GM19328 (cell line): ENCODE data around the gene PREX1.
"Not testable (repeated sequence)": the region's sequence is repeated elsewhere in the genome, so short reads cannot be mapped to it uniquely, and the experiment has no call there.

Source experiments
- ATAC-seq: cut with Tn5 transposase; IDR thresholded peaks from one replicate; pipeline ENCODE4 v1.9.1; 2021; ENCODE audit warnings: mild to moderate bottlenecking, moderate library complexity; ENCODE audit not compliant: unreplicated experiment

Gene PREX1

DNA sequence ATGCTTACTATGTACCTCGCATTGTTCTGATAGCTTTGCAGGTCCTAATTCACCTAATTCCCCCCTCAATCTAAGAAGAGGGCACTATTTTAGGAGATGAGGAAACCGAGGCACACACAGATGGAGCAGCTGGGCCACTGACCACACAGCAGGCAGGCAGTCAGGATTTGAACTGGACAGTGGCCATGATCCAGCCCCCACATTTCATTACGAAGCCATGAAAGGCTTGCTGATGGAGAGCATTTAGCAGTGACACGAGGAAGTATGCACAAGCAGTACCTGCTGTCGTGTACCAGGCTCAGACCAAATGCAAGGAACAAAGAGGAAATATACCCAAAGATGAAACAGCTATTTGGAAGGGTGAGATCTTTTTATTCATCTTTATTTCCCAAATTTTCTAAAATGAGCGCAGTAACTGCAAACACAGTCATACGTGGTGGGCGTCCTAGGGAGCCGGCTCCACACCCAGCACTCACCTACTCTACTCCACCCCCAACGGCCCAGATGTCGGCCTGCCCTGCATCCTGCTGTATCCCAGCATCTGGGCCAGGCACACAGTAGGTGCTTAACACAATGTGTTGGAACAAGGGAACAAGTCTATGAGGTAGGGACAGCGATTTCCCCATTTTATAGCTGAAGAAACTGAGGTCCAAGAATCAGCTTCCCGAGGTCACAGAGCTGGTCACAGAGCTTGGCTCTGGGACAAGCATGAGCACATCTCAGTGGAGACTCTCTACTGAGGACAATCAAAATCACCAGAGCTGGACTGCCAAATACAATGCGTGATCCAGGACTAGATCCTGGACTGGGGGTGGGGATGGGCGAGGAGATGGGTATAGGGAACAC, 15.0 kb downstream of the PREX1 start:
- no peak for ATAC-seq

DNA sequence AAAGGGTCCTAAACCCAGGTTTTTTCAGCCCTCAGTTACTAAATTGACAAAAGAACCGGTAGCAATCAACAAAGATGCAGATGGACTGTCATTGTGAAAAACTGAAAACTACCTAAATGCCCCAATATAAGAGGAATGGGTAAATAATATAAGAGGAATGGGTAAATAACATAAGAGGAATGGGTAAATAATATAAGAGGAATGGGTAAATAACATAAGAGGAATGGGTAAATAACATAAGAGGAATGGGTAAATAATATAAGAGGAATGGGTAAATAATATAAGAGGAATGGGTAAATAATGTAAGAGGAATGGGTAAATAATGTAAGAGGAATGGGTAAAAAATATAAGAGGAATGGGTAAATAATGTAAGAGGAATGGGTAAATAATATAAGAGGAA, 15.7 kb downstream of the PREX1 start:
- ATAC-seq, result not testable (repeated sequence)

DNA sequence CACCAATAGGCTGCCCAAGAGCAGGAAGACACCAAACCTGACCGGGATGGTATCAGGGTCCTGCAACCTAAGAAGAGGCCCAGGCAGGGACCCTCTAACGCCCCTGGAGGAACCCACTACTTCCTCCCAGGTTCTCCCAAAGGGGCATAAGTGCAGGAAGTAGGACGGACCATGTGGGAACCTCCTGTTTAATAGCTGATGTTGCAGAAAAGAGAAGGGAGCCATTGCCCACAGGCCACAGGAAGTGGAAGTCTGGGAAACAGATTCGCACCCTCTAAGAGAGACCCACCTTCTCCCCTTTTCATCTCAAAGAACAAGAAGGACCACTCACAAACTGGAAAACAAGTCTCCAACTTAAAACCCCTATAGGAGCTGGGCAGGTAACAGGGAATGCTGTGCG, 18.1 kb downstream of the PREX1 start:
- ATAC-seq, result no peak

DNA sequence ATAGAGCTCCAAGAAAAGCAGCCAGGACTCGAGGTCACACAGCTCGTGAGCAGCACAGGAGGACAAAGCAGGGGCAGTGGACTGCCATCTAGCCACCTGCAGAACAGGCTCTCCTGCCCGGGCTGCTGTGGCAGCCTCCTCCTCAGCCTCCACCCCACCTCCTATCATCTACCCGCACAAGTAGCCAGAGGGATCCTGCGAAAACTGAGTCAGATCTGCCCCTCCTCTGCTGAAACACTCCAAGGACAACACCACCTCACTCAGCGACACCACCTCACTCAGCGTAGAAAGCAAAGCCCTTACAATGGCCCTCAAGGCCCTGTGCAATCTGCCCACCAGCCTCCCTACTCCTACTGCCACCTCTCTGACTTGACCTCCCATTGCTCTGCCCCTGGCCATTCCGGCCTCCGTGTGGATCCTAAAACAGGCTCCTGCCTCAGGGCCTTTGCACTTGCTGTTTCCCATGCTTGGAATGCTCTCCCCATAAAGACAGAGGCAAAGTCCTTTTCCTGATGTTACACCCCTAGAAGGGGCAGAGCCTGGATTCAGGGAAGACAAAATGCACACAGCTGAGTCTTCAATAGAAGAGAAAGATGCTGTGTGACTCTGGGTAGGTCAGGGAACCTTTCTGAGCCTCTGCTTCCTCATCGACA, 19.3 kb downstream of the PREX1 start:
- ATAC-seq, result no peak

DNA sequence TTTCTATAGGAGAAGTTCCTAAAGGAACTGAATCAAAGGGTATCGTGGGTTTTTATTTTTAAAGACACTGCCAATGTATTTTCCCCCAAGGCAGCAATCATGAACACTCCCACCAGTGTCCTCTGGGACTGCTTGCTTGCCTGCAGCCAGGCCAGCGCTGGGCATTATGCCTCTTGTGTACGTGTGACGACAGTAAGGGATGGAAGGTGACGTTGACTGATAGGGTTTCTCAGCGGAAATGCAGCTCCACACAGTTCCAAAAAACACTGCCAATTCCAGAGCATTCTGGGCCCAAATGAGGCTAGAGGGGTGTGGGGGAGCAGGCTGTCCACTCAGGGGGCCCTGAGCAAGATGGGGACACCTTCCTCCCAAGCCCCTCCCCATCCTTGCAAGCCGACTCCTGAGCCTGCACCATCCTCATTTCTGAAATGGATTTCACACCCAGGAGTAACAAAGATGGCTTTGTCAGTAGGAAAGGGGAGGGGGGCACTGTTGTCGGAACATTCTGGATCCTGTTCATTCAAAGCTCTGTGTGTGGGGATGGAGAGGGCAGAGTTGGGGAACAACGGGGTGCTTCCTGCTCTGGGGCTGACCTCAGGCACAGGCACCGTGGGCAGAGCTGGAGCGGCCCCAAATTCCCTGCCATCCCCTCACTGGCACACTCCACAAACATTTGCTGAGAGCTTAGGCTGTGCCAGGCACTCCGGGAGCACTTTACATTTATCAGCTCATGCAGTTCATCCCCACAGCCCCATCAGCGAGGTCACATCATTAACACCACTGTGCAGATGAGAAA, 20.0 kb downstream of the PREX1 start:
- no peak for ATAC-seq

DNA sequence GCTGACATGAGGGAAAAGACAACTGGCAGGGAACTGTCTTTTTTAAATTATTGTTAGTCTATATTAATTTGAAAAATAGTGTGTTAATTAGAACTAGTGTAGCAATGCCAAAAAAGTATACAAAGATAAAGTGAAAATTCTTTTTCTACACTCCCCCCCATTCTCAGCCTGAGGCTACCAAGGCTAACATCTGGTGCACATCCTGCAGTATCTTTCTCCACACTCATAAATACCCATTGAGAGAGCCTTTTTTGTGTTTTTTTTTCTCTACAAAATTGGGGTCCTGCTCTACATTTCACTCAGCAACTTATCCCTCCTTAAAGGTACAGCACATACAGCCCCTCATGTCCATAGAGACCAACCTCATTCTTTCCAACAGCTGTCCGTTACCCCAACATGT, 20.7 kb downstream of the PREX1 start:
- no peak for ATAC-seq

DNA sequence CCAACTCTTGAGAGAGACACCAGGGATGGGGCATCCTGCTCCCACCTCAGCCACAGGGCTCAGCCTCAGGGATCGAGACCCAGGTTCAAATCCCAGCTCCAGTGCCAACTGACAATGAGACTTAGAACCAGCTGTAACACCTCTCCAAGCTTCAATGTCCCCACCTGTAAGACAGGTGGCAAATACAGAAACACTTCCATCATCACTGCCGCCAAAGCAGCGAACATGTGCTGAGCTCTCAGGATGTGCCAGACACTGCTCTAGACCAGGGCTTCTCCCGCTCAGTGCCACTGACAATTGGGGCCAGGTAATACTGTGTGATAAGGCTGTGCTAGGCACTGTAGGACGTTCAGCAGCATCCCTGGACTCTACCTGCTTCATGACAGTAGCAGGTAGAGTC, 22.1 kb downstream of the PREX1 start:
- no peak for ATAC-seq

DNA sequence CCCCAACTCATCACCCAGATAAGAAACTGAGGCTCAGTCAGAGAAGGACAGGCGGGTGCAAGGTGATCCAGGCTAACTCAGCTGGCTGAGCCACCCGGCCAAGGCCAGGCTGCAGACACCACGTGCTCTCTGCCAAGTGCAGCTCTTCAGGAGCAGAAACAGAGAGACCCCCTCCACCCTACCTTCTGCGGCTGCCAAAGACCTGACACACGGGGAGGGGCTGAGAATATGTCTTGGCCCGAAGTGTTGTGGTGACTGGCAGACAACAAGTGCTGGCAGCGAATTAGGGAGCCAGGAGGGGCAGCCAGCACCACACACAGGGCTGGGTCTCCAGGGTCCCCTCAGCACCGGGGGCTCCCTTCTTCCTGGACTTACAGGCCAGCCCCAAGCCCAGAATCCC, 22.5 kb downstream of the PREX1 start:
- no peak for ATAC-seq

DNA sequence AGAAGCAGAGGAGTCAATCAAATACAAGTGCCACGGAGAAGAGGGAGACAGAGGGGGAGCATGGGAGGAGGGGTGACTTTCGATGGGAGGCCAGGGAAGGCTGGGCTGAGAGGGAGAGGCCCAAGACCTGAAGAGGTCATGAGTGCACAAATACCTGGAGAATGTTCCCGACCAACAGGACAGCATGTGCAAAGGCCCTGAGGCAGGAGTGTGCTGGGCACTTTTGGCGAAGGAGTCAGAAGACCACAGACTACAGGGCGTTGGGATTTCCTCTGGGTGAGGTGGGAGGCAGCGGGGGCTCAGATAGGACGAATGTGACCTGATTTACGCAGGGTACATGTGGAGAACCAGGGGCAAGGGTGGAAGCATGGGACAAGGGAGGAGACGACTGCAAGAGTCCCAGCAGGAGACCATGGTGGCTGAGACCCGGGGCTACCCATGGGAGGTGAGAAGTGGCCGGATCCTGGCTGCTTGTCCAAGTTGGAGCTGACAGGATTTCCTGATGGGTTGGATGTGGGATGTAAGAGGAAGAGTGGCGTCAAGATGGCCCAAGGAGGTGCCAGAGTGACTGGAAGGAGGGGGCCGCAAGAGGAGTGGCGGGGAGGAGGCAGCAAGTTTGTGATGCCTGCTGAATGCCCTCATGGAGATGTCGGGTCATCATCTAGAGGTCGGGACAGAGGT, 23.4 kb downstream of the PREX1 start:
- ATAC-seq, result no peak

DNA sequence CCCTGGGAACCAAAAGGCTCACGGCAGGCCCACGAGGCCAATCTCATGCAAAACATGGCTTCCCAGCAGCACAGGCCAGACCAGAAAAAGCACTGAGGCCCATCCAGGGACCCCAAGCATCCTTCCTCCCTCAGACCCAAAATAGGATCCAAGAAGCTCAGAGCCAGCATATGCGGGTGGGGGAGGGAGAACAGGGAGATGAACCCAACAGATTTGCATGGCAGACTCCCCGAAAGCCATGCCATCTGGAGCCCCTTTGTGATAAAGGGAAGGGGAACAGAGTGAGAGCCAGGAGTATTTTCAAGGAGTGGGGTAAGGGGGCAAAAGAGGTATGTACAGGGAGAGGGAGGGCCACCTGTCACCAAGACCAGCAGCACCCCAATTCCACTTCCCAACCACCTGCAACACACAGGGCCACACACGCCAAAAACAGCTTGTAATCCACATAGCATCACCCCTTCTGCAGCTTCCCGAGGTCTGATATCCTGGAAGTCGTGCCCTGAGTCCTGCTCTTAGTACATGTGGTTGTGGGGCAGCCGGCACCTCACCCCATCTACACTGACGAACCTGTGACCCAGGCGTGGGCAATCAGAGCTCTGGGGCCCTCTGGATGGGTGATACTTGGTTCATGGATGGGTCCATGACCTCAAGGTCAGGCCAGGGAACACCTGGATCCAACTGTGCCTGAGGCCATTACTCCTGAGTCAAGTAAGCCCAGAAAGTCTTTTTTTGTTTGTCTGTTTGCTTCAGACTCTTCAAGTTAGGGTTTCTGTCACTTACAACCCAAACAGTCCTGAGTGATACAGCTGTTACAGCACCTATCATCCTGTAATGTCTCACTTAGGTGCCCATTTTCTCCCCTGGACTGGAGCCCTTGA, 24.4 kb downstream of the PREX1 start:
- no peak for ATAC-seq

DNA sequence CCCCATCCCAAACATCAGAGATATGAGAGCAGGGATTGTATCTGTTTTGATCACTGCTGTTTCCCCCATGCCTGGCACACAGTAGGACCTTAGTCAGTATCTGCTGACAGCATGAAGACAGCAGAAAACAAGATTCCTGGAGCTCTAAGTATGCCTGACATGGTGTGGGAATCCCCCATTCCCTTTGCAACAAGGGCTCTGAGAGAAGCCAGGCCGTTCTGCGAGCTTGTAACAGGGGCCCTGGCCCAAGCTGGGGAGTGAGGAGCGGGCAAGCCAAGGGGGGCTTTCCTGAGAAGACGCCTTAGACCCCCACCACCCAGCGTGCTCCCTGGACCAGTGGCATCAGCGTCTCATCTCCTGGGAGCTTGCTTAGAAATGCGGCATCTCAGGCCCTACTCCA, 25.2 kb downstream of the PREX1 start:
- no peak for ATAC-seq

DNA sequence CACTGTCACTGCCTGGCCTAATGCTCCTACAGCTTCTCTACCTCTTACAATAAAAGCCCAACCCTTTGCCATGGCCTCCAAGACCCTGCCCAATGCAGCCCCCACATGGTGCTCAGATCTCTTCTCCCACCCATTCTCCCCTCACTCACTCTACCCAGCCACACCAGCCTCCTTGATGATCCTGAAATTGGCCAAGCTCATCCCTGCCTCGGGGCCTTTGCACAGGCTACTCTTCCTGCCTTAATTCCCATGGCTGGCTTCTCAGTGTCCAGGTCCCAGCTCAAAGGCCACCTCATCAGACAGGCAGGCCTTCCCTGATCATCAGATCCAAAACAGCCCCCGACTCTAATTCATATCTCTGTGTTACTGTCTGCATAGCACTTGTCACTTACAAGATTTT, 25.6 kb downstream of the PREX1 start:
- ATAC-seq, result no peak

DNA sequence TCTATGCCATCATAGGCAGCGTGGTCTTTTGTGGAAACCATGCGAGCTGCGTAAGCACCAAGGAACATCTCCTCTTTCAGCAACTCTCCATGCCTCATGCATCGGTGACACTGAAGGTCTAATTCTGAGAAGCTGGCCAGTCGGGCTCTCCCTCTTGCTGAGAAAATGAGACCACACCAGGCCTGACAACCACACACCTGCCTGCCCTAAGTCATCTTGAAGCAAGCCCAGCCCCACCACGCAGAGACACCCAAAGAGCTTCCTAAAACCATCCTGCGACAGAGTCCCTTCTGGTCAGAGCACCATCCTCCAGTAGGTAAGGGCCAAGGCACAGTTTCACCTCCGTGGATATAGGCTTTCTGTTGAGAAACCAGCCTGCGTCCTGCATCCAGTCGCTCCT, 26.6 kb downstream of the PREX1 start:
- no peak for ATAC-seq

DNA sequence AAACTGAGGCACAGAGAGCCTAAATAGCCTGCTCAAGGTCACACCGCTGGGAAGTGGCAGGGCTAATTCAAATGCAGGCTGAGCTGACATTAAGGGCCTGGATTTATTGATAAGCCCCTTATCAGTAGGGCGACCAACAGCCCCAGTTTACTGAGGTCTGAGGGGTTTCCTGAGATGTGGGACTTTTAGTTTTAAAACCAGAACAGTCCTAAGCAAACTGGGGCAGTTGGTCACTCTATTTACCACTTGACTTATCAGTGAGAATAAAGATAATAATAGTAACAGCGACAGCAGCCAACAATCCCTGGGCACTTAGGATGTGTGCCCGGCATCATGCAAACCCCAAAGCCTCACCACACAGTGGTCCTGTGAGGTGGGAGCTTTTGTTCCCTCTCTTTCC, 27.6 kb downstream of the PREX1 start:
- no peak for ATAC-seq

DNA sequence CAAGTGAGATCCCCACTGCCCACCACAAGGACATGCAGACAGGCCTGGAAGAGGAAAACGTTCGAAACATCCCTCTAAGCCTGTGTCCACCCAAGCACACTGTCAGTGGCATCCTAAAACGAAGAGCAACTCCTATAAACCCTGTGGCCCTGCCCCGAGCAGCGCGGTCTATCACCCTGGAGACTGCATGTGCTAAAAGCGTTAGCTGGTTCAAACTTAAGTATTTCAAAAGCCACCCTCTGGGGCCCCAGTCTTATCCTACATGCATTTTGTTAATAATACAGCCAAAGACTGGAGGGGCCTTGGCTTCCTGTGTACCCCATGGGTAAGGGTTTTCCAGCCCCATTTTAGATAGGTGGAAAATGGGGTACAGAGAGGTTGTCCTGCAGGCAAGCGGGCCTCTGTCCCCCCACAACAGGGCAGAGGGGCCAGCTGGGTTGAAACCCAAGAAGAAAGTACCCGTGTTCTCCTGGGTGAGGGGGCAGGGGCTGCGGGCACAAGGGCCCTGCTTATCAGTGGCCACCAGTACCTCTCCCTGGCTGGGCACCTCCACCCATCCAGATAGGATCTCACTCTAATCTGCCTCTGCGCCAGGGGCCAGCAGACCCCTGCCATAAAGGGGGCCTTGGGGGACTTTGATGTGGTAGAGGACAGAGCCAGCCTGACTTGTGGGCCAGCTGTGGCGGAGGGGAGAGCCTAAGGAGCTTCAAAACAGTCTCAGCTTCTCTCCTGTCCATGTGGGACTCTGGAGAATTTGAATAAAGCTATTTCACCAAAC, 28.3 kb downstream of the PREX1 start:
- no peak for ATAC-seq

DNA sequence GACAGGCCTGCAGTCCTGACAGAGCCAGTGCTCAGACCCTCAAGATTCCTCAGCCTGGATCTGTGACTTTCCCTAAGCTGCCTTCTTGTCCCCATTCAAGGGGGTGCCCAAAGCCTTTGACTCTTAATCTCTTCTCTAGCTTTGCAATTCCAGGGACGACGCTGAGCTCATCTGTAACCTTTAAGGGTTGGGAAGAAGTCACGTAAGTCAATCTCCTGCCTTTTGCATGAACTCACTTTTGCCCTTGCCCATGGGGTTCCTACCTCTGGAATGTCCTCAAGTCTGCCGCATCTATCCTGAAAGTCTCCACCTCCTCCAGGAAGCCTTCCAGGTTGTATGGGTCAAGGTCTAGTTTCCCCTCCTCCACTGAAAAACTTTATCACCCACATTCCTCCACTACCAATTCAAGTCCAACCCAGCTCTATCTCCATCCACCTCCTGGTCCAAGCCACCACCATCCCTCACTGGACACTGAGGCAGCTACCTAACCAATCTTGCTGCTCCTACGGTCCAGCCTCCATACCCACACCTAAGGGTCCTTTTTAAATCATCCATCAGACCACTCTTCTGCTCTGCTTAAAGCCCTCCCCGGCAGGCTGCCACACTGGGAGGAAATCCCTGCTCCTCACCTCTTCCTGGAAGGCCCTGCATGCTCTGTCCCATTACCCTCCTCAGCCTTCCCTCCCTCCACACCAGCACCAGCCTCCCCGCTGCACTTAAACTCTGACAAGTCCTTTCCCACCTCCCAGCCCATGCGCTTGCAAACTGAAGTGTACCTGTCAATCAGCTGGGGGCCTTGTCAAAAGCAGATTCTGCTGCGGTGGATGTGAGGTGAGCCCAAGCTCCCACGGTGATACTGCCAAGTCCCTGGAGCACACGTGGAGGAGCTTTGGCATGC, 29.7 kb downstream of the PREX1 start:
- no peak for ATAC-seq

DNA sequence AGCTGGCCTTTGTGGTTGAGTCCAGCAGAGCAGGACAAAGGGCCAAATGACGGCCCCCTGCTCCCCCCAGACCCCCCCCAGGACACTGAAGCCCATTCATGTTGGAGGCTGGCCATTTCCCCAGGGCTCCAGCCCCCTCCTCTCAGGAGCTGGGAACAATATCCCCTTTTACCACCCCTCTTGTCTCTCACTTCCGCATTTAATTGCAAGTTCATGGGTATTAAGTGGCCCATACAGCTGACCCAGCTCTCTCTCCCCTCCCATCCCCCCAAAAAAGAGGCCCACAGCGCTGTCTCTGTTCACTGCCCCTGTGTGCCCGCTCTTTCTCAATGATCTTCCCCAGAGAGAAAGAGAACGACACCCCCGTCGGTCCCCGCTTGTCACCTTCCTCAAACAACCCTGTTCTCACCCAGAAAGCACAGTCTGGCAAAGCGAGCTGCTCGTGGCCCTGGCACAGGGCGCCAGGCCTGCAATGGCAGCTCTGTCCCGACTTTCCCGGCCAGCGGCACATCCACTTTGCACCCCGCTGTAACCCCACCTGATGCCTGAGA, 30.4 kb downstream of the PREX1 start:
- no peak for ATAC-seq

DNA sequence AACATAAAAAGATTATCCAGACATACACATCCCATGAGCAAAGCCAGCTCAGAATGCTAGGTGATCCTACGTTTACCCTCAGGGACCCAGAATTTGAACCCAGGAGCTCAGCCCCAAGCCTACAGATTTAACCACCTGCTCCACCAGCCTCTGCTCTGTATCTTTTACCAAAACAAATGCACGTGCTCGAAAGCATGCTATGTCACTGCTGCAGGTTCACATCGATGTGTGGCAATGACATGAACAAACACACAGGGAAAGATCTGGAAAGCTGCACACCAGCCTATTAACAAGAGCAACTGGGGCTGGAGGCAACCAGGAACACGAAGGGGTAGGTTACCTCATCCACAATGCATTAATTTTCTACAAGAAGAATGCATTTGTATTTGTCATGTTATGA, 32.1 kb downstream of the PREX1 start:
- no peak for ATAC-seq
